Measurements from ENCODE around the gene SEMA7A.
A peak's percentile ranks its signal among the peaks of the same experiment; 100 is the strongest.
"Not testable (repeated sequence)": the region's sequence is repeated elsewhere in the genome, so short reads cannot be mapped to it uniquely, and the experiment has no call there.

Gene SEMA7A

GRCh38 chr15:74391582-74392450 lies 41.9 kb downstream of the SEMA7A start:
- intact Hi-C loops (cut with DNase I): no loop called here
- no peak for DNase-seq

GRCh38 chr15:74390647-74391288 lies 43.0 kb downstream of the SEMA7A start:
- intact Hi-C loops (cut with DNase I): no loop called here
- DNase-seq: no peak

DNA sequence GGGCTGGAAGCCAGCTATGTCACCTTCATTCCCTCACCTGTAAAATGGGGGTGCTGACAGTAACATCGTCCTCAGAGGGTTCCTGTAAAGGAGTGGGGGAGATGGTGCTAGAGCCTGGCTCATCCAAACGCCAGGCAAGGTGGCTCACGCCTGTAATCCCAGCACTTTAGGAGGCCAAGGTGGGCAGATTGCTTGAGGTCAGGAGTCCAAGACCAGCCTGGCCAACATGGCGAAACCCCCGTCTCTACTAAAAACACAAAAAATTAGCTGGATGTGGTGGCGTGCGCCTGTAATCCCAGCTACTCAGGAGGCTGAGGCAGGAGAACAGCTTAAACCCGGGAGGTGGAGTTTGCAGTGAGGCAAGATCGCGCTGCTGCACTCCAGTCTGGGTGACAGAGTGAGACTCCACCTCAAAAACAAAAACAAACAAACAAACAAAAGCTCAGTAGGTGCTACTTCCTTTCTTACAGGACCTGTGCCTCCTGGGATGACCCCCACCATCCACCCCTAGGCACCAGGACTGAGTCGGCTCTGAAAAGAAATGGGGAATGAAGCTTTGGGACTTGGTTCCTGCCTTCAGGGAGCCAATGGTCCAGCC lies 43.6 kb downstream of the SEMA7A start:
- DNase-seq; intact Hi-C loops (cut with DNase I): not testable (repeated sequence)

DNA sequence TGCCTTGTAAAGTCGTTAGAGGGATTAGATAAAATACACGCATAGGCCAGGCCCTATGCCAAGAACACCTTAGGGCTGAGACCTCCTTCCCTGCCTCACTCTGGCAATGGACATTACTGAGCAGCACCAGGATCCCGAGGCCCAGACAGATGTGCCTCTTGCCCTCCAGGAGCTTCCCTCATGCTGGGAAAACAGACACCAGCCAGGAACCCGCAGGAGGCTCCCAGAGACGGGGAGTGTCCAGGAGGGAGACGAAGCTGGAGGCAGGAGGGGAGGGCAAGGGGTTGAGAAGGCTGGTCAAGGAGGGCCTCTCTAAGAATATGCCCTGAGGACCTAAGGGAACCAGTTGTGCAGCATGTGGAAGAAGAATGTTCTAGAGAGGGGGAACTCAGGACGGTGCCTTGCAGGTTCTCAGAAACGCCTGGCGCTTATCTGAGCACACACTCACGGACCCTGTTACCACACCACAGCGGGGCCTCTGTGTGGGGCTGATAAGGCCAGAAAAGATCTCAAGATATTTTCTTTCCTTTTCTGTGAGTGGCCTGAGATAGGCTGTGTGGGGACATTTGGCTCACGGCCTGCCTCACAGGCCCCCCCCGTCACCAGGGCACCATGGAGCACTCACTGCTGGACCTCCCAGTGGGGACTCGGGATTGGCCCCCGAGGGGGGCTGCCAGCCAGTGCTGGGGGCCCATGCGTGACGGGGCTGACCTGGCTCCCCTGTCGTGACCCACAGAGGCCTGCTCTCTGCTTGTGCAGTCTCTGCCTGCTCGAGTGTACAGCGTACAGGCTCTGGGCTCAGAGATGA lies 44.3 kb downstream of the SEMA7A start:
- no peak for DNase-seq
- intact Hi-C loops (cut with DNase I): no loop called here

- intact Hi-C loops (cut with DNase I): no loop called here
- DNase-seq: peak in 1 of 10 donors; percentile 47
Measured at GRCh38 chr15:74388363-74388951, 45.3 kb downstream of the SEMA7A start.

- intact Hi-C loops (cut with DNase I): no loop called here
- peak in 2 of 10 donors; percentile 19 to 58 for DNase-seq
Measured at GRCh38 chr15:74387621-74388362, 46.0 kb downstream of the SEMA7A start.

GRCh38 chr15:74387141-74387541 lies 46.6 kb downstream of the SEMA7A start:
- intact Hi-C loops (cut with DNase I): no loop called here
- peak in 3 of 10 donors; percentile 46 to 88 (median 82) for DNase-seq

DNA sequence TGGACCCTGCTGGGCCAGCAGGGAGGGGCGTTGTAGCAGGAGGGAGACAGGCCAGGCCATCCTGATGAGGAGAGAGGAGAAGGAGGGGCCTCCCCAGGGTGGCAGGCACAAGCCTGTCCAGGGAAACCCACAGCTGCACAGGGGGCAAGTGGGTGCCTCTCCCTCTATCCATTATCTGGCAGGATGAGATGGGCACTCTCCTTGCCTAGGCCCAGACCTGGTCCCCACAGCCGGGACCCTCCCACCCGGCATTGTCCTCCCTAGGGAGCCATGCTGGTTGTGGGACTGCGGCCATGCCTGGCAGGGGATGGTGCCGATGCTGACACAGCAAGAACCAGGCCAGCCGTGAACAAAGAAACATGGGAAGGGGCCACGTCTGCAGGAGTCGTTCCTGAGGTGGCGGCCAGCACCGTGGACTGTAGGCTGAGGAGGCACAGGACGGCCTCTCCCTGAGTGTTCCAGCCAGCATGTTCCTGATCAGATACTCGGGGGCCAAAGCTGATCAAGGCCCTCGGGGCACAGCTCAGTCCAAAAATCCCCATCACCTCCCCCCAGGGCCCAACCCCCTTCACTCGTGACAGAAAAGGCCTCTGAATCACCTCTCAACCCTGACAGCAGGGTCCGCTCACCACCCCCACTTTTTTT lies 47.1 kb downstream of the SEMA7A start:
- peak in 3 of 10 donors; percentile 23 to 65 (median 57) for DNase-seq
- intact Hi-C loops (cut with DNase I): no loop called here

- intact Hi-C loops (cut with DNase I): no loop called here
Measured at GRCh38 chr15:74385733-74386132, 48.0 kb downstream of the SEMA7A start.

DNA sequence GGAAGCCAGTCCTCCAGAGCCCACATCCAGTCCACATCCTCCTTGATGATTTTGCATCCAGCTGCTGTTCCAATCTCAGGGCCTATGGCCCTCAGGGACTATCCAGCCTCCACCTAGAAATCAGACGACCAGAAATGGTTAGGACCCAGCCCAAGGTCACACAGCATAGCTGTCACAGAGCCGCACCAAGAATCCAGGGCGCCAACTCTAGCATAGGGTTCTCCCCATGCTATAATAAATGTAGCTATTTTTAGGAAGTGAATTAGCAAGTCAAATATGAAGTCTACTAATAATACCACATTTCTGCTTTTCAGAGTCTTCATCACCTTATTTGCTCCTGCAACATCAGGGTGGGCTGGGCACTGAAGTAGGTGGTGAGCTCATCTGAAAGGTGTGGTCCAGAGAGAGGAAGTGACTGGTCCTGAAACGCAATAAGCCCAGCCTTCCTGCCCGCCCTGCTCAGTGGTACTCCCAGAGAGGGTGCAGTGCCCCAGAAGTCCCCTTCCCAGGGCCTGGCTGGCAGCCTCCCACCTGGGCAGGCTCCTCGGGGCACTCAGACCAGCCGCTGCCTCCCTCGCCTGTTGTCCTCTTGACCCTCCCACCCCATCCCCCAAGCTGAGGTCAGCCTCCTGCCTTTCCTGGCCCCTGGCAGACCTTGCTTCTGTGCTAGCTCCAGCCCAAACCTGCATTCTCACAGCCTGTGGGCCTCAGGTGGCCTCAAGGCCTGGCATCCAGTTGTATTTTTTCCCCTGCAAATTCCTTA lies 48.7 kb downstream of the SEMA7A start:
- DNase-seq: peak in 4 of 10 donors; percentile 18 to 68 (median 54)
- intact Hi-C loops (cut with DNase I): no loop called here

More at GRCh38 chr15:74385733-74386132, 48.0 kb downstream of the SEMA7A start:
- DNase-seq: peak in 3 of 10 donors; percentile 8 to 69 (median 8)

DNA sequence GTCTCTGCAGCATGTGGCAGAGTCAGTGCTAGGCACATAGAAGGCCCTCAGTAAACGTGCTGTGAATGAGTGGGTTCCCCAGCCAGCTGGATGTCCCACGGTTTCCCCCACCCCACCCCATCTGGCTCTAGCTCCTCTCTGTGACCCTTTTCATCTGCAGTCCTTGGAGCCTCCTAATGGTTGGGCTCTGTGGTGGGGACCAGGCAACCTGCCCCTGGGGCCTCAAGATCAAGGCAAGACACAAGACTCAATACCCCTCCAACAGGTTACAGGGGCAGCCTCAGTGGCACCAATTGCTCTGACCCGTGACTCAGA lies 49.2 kb downstream of the SEMA7A start:
- peak in 3 of 10 donors; percentile 5 to 57 (median 49) for DNase-seq
- intact Hi-C loops (cut with DNase I): no loop called here

GRCh38 chr15:74383695-74384565 lies 49.8 kb downstream of the SEMA7A start:
- intact Hi-C loops (cut with DNase I): no loop called here
- DNase-seq: peak in 6 of 10 donors; percentile 50 to 89 (median 70)

- intact Hi-C loops (cut with DNase I): no loop called here
- DNase-seq: peak in 3 of 10 donors; percentile 26 to 65 (median 55)
Measured at GRCh38 chr15:74383286-74383685, 50.5 kb downstream of the SEMA7A start.

DNA sequence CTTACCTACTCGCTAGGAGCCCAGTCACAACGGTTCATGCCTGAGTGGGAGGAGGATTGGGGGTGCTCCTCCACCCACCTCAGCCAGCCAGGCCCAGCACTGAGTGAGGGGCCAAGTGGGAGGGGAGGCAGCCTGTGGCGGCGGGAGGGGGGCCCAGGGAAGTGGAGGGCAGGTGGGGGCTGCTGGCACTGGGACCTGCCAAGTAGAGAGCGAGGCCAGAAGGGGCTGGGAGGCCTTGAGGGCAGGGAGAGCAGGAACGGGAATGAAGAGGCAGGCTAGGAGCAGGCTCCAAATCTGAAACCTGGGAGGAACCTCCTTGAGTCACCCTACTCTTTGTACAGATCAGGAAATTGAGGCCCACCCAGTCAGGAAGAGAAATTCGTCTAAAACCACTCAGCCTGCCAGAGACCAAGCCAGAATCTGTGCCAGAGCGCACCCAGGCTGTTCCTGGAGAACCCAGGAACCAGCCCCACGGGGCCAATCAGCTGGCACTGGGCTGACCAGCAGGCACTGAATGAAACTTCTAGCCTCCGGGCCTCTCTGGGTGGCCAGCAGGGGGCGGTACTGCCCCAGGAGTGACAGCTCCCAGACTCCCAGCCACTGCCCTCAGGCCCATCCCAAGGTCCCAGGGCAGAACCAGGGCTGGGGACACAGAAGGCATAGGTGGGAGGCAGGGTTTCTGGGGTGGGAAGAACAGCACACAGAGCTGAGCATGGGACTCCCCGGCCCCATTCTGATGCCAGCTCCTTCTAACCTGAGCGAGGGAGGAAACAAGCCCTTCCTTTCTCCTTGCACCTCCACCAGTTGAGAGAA lies 51.5 kb downstream of the SEMA7A start:
- peak; percentile 82 to 98 (median 92) for DNase-seq
- intact Hi-C loops (cut with DNase I): loop anchor here (1.0 kb wide), 1 partner anchor 56 kb away; no protein-coding TSS in a partner anchor

- intact Hi-C loops (cut with DNase I): no loop called here
- DNase-seq: peak in 2 of 10 donors; percentile 45 to 75
Measured at GRCh38 chr15:74381481-74381880, 52.3 kb downstream of the SEMA7A start.

GRCh38 chr15:74381190-74381453 lies 52.6 kb downstream of the SEMA7A start:
- no peak for DNase-seq
- intact Hi-C loops (cut with DNase I): no loop called here

Data from posterior cingulate gyrus (tissue), 11 donors.